ENCODE results near the gene EGF. TPM values are rescaled to one million over a fixed set of nuclear protein-coding genes. Genes with fewer than 3 reads are reported as not detected.

Gene EGF
- total RNA-seq (1 to 10 TPM in 4 of 7 donors, under 1 TPM in 3; 0.54 to 2.5 (median 1.0) TPM), polyA plus RNA-seq (under 1 TPM in 2 of 3 donors, not detected in 1; 0.03 to 0.17 TPM)
- long read RNA-seq, donor 1: 0 reads
- long read RNA-seq, donor 2: 0 reads

GRCh38 chr4:109912706-109913595 lies at the start of gene EGF:
TSS of gene EGF (plus strand) at chr4:109912883. CDS start at chr4:109913336, 453 bp downstream.
- Histone ChIP-seq H3K27me3 (replicated peaks in 1 of 7) (peaks cover 0 to 4% (median 0%) of the 10 kb centered on the region in 7 donors), H3K36me3 (no peaks in the 10 kb centered on the region), H3K4me3 (no peak within 1 kb of the TSS), H3K27ac (no peak within 1 kb of the TSS), H3K9me3 (no peaks in the 10 kb centered on the region), H3K4me1 (no peaks in the 10 kb centered on the region)
- TF ChIP-seq POLR2AphosphoS5 (IDR thresholded peaks at IDR 0.05) (no peak), CTCF (IDR thresholded peaks at IDR 0.05 in 8 of 11, conservative IDR thresholded peaks at IDR 0.05 in 3 of 11) (no peak), POLR2A (IDR thresholded peaks at IDR 0.05) (no peak)
- whole genome bisulfite sequencing, 5 donors: 57 to 62% (median 59%) methylated on average over 9 of the region's 9 CpGs
- no peak for DNase-seq
- intact Hi-C loops (cut with DNase I; ENCODE audit: low total_unique reads): no loop called here

GRCh38 chr4:109864134-109864533 lies 48.5 kb upstream of the EGF start:
- intact Hi-C loops (cut with DNase I; ENCODE audit: low total_unique reads): no loop called here
- no peak for TF ChIP-seq CTCF (IDR thresholded peaks at IDR 0.05 in 8 of 11, conservative IDR thresholded peaks at IDR 0.05 in 3 of 11)
- TF ChIP-seq POLR2AphosphoS5 (IDR thresholded peaks at IDR 0.05): no peak
- TF ChIP-seq POLR2A (IDR thresholded peaks at IDR 0.05): no peak
- Histone ChIP-seq H3K36me3 (no peaks in the 10 kb centered on the region), H3K9me3 (peaks cover 0 to 28% (median 22%) of the 10 kb centered on the region in 8 donors), H3K27ac (no peak overlapping the region), H3K4me1 (no peaks in the 10 kb centered on the region), H3K4me3 (no peak overlapping the region), H3K27me3 (replicated peaks in 1 of 7) (no peaks in the 10 kb centered on the region)
- DNase-seq: no peak

GRCh38 chr4:109870061-109870460 lies 42.6 kb upstream of the EGF start:
- H3K36me3 ChIP-seq: peaks cover 0 to 9% (median 0%) of the 10 kb centered on the region in 6 donors
- WGBS, 5 donors: 93 to 97% (median 95%) methylated on average over 5 of the region's 5 CpGs
- no peak for DNase-seq

More at GRCh38 chr4:109870061-109870460, 42.6 kb upstream of the EGF start:
- Histone ChIP-seq H3K27me3 (replicated peaks in 1 of 7) (no peaks in the 10 kb centered on the region), H3K4me1 (no peaks in the 10 kb centered on the region), H3K9me3 (no peaks in the 10 kb centered on the region), H3K27ac (no peak overlapping the region), H3K4me3 (no peak overlapping the region)
- intact Hi-C loops (cut with DNase I; ENCODE audit: low total_unique reads): no loop called here
- TF ChIP-seq POLR2AphosphoS5 (IDR thresholded peaks at IDR 0.05) (no peak), CTCF (IDR thresholded peaks at IDR 0.05 in 8 of 11, conservative IDR thresholded peaks at IDR 0.05 in 3 of 11) (no peak), POLR2A (IDR thresholded peaks at IDR 0.05) (no peak)
